Superior temporal gyrus (tissue), 1 donor: Measurements from ENCODE around the gene SYT8.

Source experiments
- DNase-seq: peaks from one replicate; pipeline ENCODE4 v3.0.0-alpha.2; 2016; ENCODE audit errors: extremely low spot score

SYT8 gene

GRCh38 chr11:1845095-1845429, 10.3 kb downstream of the SYT8 start:
- DNase-seq = no peak

GRCh38 chr11:1845561-1846452, 11.0 kb downstream of the SYT8 start:
- no peak for DNase-seq

DNA sequence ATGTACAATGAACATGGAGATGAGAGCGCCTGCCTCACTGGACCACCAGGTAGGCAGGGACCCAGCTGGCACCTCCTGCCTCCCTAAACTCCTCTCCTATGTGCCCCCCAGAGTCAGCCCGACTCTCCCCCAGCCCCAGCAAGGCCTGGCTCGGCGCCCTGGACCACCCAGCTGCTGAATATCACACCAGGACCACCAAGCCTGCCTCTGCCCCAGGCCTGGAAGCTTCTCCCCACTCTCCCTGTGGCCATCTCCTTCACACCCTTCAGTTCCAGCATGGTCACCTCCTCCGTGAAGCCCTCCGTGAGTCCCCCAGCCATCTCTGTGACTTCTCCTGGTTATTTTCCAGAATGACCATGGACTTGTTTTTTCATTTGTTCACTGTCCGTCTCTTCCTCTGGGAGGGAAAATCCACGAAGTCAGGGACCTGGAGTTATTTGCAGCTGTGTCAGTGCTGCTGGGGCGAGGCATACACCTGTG, 11.7 kb downstream of the SYT8 start:
- DNase-seq = no peak

DNA sequence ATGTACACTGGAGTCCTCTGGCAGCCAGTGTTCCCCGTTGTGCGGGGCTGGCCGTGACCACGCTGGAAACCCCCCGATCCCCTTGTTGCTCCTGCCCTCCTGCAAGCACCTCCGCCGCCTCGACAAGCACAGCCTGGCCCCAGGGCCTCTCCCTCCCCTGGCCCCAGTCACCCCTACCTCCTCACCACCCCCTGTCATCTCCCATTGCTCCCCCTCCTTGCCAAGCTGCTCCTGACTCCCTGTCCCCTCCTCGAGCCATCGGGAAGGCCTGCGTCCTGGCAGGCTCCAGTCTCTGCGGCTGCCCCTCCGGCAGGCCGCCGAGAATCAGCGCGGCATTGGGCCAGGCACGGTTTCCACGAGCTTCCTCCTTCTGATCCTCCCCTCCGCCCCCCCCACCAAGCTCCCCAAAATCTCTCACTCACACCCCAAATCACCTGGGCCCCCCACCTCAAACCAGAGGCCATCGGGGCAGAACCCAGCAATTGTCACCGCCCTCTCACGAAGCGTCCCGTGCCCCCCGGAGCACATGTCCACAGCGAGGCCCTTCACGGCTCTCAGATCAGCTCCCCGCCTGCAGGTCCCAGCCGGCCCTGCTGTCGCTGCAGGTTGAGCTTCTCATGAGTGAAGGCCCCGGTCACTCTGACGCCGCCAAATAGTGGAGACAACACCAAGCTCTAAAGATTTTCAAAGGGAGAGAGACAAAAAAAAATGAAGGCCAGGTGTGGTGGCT, 12.4 kb downstream of the SYT8 start:
- DNase-seq = no peak

DNA sequence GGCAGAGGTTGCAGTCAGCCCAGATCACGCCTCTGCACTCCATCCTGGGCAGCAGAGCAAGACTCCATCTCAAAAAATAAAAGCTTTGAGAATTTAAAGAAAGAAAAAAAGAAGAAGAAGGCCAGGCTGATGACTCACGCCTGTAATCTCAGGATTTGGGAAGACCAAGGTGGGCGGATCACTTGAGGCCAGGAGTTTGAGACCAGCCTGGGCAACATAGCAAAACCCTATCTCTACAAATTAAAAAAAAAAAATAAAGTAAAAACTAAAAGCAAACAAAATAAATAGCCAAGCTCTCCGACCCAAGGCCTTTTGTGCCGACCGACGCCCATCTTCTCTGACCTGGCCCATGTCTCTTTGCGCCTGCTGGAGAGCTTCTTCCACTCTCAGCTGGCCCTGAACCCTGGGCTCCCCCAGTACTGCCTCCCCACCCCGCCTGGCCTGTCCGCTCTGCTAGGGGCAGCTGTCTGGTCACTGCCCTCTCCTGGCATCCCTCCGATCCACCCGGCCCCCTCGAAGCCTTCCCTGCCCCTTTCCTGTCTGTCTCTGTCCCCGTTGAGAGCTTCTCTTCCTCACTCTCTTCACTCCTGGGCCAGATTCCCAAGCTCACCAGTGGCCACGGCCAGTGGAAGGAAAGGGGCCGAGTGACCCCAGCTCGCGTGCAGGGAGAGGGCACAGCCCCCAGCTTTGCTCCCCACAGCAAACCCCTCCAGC, 13.3 kb downstream of the SYT8 start:
- no peak for DNase-seq

DNA sequence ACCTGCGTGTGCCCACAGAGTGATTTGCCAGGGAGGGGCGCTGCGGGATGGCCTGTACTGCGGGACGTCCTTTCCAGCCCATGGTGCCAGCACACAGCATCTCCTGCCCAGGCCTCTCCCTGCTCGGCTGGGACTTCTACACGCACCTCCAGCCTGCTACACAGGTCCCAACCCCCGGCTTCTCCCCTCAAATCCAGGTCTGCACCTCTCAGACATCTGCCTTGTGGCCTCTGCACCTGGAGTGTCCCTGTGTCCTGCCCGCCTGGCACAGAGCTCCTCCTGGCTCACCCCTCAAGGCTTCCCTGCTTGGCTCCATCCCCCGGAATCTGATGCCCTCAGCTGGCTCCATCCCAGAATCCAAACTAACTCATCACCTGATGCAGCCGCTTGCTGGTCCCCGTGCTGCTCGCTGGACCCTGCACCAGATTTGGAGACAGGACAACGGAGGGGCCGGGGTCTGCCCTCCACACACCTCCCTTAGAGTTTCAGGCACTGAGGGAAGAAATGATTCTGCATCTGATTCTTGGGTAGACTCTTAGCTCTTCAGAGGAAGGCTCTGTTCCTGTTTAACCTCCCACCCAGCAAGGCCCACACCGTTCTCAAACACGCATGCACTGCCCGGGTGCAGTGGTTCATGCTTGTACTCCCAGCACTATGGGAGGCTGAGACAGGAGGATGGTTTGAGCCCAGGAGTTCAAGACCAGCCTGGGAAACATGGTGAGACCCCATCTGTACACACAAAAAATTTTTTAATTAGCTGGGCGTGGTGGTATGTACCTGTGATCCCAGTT, 14.0 kb downstream of the SYT8 start:
- no peak for DNase-seq

GRCh38 chr11:1851468-1852180, 16.8 kb downstream of the SYT8 start:
- no peak for DNase-seq

GRCh38 chr11:1852271-1852876, 17.6 kb downstream of the SYT8 start:
- no peak for DNase-seq

DNA sequence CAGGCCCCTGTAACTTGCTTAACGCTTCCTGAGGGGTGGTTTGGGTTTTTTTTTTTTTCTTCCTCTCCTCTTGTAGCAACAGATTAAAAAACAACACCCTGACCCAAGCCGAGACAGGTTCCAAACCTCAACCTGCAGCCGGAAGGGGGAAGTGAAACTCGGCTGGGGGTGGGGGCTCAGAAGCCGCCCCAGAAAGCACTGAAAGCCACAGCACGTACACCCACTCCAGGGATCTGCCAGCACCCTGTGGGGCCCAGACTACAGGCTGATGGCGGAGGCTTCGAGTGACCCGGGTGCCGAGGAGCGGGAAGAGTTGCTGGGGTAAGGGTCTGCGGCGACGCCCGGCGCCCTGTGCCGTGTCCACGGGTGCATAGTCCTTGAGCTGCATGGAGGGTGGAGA, 18.1 kb downstream of the SYT8 start, which contains the start of gene LSP1:
Gene LSP1, plus strand, starts transcription at position 208 of the 400 bp plus-strand sequence. Its CDS starts 61 bp downstream, at position 269.
- no peak for DNase-seq

DNA sequence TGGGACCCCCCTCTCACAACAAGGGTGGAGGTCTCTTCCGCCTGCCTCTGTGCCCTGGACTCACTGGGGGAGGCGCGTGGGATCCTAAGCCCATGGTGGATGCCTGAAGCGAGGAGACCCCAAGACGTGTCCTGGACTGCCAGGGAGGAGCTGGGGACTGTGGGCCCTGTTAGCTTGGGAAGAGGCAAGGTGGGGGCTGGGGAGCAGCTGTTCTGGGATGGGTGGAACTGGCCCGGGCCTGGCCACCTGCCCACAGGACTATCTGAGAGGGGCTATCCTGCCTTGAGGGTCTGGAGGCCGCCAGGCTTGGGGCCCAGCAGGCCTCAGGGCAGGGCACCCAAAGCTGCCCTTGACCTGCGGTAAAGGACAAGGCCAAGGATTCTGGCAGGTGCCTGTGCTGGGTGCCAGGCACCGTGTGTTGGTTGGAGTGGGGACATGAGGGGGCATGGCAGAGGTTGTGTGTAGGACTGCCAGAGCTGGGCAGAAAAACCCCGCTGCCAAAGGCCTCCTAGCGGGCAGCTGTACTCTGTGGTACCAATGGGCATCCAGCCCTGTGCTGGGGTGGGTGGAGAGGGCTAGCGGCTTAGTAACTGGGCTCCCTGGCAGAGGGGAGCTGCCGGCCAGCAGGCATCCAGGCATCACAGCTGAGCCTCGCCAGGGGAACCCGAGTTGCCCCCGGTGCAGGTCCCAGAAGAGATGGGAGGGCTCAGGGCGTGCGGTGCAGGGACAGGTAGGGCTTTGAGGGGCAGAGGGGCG, 18.8 kb downstream of the SYT8 start:
- no peak for DNase-seq

GRCh38 chr11:1854132-1854948, 19.6 kb downstream of the SYT8 start:
- no peak for DNase-seq

- DNase-seq = no peak
Observed at GRCh38 chr11:1854949-1855885, 20.4 kb downstream of the SYT8 start.

- DNase-seq = no peak
Observed at GRCh38 chr11:1855886-1856265, 21.1 kb downstream of the SYT8 start.

DNA sequence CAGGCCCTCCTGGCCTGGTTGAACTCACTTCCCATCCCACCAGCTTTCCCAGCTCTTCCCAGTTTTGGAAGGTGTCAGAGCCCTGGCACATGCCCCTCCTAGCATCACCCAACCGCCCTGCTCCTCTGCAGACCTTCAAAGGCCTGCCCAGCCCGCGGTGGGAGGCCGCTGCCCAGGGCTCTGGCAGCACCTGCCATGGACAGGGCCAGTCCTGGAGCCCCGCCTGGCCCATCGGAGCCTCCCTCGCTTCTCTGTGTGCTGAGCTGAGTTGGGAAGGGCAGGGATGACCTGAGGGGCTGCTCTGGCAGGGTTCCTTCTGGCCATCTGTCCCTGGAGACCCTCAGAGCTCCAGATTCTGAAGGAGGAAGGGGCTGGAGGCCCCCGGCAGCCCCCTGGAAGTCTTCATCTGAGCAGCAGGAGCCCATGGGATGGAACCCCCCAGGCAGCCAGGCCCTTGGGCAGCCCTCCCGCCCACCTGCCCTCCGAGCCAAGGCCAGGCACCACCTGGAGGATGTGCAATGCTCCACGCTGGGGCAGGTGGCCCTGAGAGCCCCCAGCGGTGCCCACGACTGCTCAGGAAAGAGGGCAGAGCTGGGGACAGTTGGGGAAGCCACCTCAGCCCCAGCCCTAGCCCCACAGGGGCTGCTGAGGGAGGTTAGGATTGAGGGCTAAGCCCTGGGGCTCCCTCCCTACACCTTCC, 21.7 kb downstream of the SYT8 start:
- DNase-seq = no peak

- no peak for DNase-seq
Observed at GRCh38 chr11:1857064-1857463, 22.3 kb downstream of the SYT8 start.

- DNase-seq = no peak
Observed at GRCh38 chr11:1858154-1858553, 23.4 kb downstream of the SYT8 start.

GRCh38 chr11:1858576-1858975, 23.8 kb downstream of the SYT8 start:
- DNase-seq = no peak
